ENCODE results near the gene KCNJ14.
"Not testable (repeated sequence)": the region's sequence is repeated elsewhere in the genome, so short reads cannot be mapped to it uniquely, and the experiment has no call there.

KCNJ14 gene

DNA sequence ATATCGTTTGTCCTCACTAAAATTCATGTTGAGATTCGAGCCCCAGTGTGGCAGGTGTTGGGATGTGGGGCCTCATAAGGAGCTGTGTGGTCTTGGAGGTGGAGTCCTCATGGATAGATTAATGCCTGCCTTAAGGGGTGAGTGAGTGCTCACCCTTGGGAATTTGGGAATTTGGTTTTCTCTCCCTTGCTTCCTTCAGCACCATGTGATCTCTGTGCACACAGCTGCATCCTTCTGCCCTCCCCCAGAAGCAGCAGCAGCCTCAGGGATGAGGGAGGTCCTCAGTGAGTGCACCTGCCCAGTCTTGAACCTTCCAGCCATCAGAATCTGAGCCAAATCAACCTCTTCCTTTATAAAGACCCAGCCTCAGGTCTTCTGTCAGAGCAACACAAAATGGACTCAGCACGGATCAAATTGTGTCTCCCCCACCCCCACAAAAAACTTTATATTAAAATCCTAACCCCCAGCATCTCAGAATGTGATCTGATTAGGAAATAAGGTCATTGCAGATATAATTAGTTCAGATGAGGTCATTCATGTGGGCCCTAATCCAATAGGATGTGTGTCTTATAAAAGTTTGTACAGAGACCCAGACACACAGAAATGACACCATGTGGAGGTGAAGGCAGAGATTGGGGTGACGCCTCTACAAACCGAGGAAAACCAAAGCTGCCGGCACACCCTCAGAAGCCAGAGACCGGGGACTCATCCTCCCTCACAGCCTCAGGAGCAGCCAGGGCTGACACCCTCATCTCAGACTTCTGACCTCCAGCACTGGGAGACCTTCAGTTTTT, 26.7 kb downstream of the KCNJ14 start:
- H3K36me3 ChIP-seq (replicated peaks), result peaks cover 19% of the 10 kb centered on the region
- H3K27me3 ChIP-seq (replicated peaks), result no peaks in the 10 kb centered on the region
- in situ Hi-C loops (cut with HindIII; ENCODE audit: low pct_ligation_motif_present, low sequenced_read_pairs), result no loop called here
- no peak for DNase-seq
- TF ChIP-seq, protein P1, sequence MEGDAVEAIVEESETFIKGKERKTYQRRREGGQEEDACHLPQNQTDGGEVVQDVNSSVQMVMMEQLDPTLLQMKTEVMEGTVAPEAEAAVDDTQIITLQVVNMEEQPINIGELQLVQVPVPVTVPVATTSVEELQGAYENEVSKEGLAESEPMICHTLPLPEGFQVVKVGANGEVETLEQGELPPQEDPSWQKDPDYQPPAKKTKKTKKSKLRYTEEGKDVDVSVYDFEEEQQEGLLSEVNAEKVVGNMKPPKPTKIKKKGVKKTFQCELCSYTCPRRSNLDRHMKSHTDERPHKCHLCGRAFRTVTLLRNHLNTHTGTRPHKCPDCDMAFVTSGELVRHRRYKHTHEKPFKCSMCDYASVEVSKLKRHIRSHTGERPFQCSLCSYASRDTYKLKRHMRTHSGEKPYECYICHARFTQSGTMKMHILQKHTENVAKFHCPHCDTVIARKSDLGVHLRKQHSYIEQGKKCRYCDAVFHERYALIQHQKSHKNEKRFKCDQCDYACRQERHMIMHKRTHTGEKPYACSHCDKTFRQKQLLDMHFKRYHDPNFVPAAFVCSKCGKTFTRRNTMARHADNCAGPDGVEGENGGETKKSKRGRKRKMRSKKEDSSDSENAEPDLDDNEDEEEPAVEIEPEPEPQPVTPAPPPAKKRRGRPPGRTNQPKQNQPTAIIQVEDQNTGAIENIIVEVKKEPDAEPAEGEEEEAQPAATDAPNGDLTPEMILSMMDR (IDR thresholded peaks at IDR 0.05; ENCODE audit: low read depth, low read length, missing control alignments), result no peak
- H3K27ac ChIP-seq, result no peak overlapping the region
- H3K4me3 ChIP-seq (ENCODE audit: low read depth, low read length), result no peak overlapping the region

DNA sequence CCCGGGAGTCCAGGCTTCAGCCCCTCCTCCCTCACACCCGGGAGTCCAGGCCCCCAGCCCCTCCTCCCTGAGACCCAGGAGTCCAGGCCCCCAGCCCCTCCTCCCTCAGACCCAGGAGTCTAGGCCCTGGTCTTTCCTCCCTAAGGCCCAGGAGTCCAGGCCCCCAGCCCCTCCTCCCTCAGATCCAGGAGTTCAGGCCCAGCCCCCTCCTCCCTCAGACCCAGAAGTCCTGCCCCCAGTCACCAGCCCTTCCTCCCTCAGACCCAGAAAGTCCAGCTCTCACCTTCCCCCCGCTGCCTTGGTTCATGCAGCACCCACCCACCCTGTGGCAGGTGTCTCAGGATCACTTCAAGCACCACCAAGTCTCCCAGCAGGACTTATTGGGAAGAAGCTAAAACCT, 27.9 kb downstream of the KCNJ14 start:
- Histone ChIP-seq H3K27ac (no peak overlapping the region), H3K4me3 (ENCODE audit: low read depth, low read length) (no peak overlapping the region), H3K27me3 (replicated peaks) (no peaks in the 10 kb centered on the region), H3K36me3 (replicated peaks) (peaks cover 10% of the 10 kb centered on the region)
- TF ChIP-seq, protein P1 (IDR thresholded peaks at IDR 0.05; ENCODE audit: low read depth, low read length, missing control alignments), result no peak
- in situ Hi-C loops (cut with HindIII; ENCODE audit: low pct_ligation_motif_present, low sequenced_read_pairs), result no loop called here
- no peak for DNase-seq

DNA sequence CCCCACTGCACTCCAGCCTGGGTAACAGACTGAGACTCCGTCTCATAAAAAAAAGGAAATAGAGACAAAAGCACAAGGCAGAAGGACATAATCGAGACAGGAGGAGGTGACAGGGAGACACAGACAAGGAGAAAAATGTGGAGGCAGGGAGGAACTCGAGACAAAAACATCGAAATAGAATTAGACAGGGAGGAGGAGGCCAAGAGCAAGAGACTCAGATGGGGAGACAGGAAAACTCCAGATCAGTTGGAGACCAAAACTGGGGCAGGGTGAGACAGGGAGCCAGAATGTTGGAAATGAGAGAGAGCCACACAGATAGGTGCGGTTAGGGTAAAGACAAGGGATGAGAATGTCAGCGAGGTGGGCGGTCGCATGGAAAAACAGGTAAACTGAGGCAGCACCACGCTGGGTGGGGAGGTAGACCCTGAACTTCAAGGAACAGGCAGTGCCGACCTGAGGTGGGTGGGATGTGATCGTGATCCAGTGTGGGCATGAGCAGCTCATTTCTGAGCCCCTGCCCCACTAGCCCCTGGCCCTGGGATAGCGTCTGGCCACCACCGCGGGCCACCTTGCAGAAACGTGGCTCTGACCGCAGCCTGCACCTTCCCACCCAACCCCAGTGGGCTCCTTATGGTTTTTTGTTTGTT, 29.0 kb downstream of the KCNJ14 start:
- Histone ChIP-seq H3K36me3 (replicated peaks) (peaks cover 4% of the 10 kb centered on the region), H3K4me3 (ENCODE audit: low read depth, low read length) (no peak overlapping the region), H3K27me3 (replicated peaks) (no peaks in the 10 kb centered on the region), H3K27ac (no peak overlapping the region)
- TF ChIP-seq, protein P1 (IDR thresholded peaks at IDR 0.05; ENCODE audit: low read depth, low read length, missing control alignments), result no peak
- DNase-seq, result no peak
- in situ Hi-C loops (cut with HindIII; ENCODE audit: low pct_ligation_motif_present, low sequenced_read_pairs), result no loop called here

DNA sequence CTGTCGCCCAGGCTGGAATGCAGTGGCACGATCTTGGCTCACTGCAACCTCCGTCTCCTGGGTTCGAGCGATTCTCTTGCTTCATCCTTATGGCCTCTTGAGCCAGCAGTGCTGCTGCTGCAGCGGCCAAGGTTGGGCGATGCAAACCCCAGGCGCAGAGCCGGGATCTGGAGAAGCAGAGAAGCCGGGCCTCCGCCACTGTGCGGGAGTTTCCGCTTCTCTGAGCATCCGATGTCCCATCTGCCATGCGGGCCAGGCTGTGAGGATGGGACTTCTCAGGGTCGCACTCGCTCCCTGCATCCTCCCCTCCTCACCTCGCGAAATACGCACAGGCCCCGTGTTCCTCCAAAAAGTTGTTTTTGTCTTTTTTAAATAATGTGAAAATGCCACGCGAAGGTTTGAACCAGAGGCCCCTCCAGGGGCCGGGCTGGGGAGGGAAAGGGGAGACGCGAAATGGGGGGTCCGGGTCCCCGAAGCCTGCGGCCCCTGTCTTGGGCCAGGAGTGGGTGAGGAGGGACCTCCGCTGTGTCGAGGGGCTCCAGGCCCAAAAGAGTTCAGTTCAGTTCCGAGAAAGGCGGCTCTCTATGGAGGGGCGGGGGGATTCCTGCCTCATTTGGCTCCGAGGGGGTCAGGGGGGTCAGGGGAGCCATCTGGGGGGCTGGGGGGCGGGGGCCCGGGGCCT, 29.7 kb downstream of the KCNJ14 start:
- H3K27ac ChIP-seq, result no peak overlapping the region

DNA sequence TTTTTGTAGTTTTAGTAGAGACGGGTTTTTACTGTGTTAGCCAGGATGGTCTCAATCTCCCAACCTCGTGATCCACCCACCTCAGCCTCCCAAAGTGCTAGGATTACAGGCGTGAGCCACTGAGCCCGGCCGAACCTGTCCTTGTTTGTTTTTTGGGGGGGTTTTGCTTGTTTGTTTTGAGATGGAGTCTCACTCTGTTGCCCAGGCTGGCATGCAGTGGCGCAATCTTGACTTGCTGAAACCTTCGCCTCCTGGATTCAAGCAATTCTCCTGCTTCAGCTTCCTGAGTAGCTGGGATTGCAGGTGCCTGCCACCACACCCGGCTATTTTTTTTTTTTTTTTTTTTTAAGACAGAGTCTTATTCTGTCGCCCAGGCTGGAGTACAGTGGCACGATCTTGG, 31.3 kb downstream of the KCNJ14 start:
- H3K36me3 ChIP-seq (replicated peaks); DNase-seq; H3K27ac ChIP-seq; in situ Hi-C loops (cut with HindIII; ENCODE audit: low pct_ligation_motif_present, low sequenced_read_pairs); H3K4me3 ChIP-seq (ENCODE audit: low read depth, low read length); H3K27me3 ChIP-seq (replicated peaks): not testable (repeated sequence)

More for the DNA sequence above, 29.7 kb downstream of the KCNJ14 start:
- in situ Hi-C loops (cut with HindIII; ENCODE audit: low pct_ligation_motif_present, low sequenced_read_pairs), result no loop called here
- no peak for DNase-seq
- Histone ChIP-seq H3K4me3 (ENCODE audit: low read depth, low read length) (no peak overlapping the region), H3K27me3 (replicated peaks) (no peaks in the 10 kb centered on the region), H3K36me3 (replicated peaks) (no peaks in the 10 kb centered on the region)
- TF ChIP-seq, protein P1 (IDR thresholded peaks at IDR 0.05; ENCODE audit: low read depth, low read length, missing control alignments), result no peak

DNA sequence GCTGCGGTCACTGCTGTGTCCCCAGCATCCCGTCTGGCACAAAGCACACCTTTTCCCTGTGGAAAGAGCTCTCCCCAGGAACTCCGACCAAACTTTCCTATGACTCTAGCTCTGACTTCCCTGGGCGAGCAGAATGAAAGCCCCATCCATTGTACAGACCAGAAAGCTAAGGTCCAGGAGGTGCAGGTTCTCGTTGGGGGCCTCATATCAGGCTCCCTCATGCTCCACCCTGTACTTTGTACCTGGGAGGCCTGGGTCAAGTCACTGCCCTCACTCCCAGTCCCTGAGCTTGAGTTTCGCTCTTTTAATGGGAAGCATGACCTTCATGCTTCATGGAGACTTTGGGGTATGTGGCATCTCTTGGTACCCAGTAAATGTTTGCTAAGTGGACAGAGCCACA, 32.2 kb downstream of the KCNJ14 start:
- in situ Hi-C loops (cut with HindIII; ENCODE audit: low pct_ligation_motif_present, low sequenced_read_pairs), result no loop called here
- DNase-seq, result no peak
- TF ChIP-seq, protein P1 (IDR thresholded peaks at IDR 0.05; ENCODE audit: low read depth, low read length, missing control alignments), result no peak
- H3K27me3 ChIP-seq (replicated peaks), result no peaks in the 10 kb centered on the region
- H3K36me3 ChIP-seq (replicated peaks), result no peaks in the 10 kb centered on the region
- no peak overlapping the region for H3K4me3 ChIP-seq (ENCODE audit: low read depth, low read length)
- H3K27ac ChIP-seq, result no peak overlapping the region
